Hepatocyte (in vitro differentiated cells): Measurements from ENCODE around the gene CCDC148. TPM values are rescaled to one million over a fixed set of nuclear protein-coding genes. Genes with fewer than 3 reads are reported as not detected.
A peak's percentile ranks its signal among the peaks of the same experiment; 100 is the strongest.

Experiments
- DNase-seq: peaks from one replicate; pipeline ENCODE4 v3.0.0-alpha.2; 2016; ENCODE audit warnings: low spot score
- H2AFZ ChIP-seq: fragments of 200-600 bp; sonication (generic); 2 replicates; pipeline ENCODE4 v1.6.0; 2016; ENCODE audit warnings: antibody characterized with exemption, mild to moderate bottlenecking
- H3K27ac ChIP-seq: fragments of 200-600 bp; sonication (generic); 2 replicates; pipeline ENCODE4 v1.5.1; 2016; ENCODE audit warnings: mild to moderate bottlenecking
- H3K27me3 ChIP-seq: fragments of 200-600 bp; sonication (generic); 2 replicates; pipeline ENCODE4 v1.6.1; 2016
- H3K36me3 ChIP-seq: fragments of 200-600 bp; sonication (generic); replicated peaks from 2 replicates; pipeline ENCODE4 v1.5.1; 2016; ENCODE audit warnings: low read depth; ENCODE audit not compliant: insufficient read depth
- H3K4me1 ChIP-seq: fragments of 200-600 bp; sonication (generic); 2 replicates; pipeline ENCODE4 v1.5.1; 2016; ENCODE audit warnings: mild to moderate bottlenecking, moderate library complexity; ENCODE audit not compliant: insufficient read depth
- H3K4me2 ChIP-seq: fragments of 200-600 bp; sonication (generic); 2 replicates; pipeline ENCODE4 v1.6.0; 2016
- H3K4me3 ChIP-seq: fragments of 200-600 bp; sonication (generic); 2 replicates; pipeline ENCODE4 v1.5.1; 2016; ENCODE audit warnings: mild to moderate bottlenecking
- H3K79me2 ChIP-seq: fragments of 200-600 bp; sonication (generic); 2 replicates; pipeline ENCODE4 v1.6.0; 2017; ENCODE audit warnings: mild to moderate bottlenecking
- H3K9me2 ChIP-seq: fragments of 200-600 bp; sonication (generic); replicated peaks from 2 replicates; pipeline ENCODE4 v1.6.0; 2017; ENCODE audit warnings: mild to moderate bottlenecking; ENCODE audit not compliant: insufficient read depth
- H3K9me3 ChIP-seq: fragments of 200-600 bp; sonication (generic); 2 replicates; pipeline ENCODE4 v1.5.1; 2016; ENCODE audit warnings: low read depth, mild to moderate bottlenecking
- H4K20me1 ChIP-seq: fragments of 200-600 bp; sonication (generic); 2 replicates; pipeline ENCODE4 v1.6.0; 2016; ENCODE audit warnings: mild to moderate bottlenecking; ENCODE audit not compliant: insufficient read depth, poor library complexity, severe bottlenecking
- EZH2 ChIP-seq: fragments of 200-600 bp; sonication (generic); IDR thresholded peaks from 2 replicates; pipeline ENCODE4 v1.6.1; 2016; ENCODE audit warnings: antibody characterized with exemption, mild to moderate bottlenecking, borderline replicate concordance
- EZH2phosphoT487 ChIP-seq: fragments of 200-600 bp; sonication (generic); IDR thresholded peaks from one replicate; pipeline ENCODE4 v1.6.1; 2018; ENCODE audit warnings: antibody characterized with exemption, mild to moderate bottlenecking, low read depth, moderate library complexity; ENCODE audit not compliant: unreplicated experiment, severe bottlenecking
- WGBS: methylation state at CpG from one replicate; pipeline ENCODE4 v1.1.6; 2016; ENCODE audit warnings: low lambda C conversion rate; ENCODE audit errors: missing lambda C conversion rate; 5-methylcytosine and 5-hydroxymethylcytosine counted together
- polyA plus RNA-seq: library from polyadenylated mRNA; unstranded; fragments of >200 nt; fragmentation: Nextera tagmentation; extraction: Ambion mirVana; gene quantifications from 2 replicates; pipeline ENCODE4 v1.2.1, GENCODE V29; 2016
- total RNA-seq: library from RNA; depleted of rRNA; stranded (reverse); fragments of >200 nt; gene quantifications from 2 replicates; pipeline ENCODE4 v1.2.3, GENCODE V29; 2014
- TF ChIP-seq, protein P1 (sequence below): fragments of 200-600 bp; sonication (generic); IDR thresholded peaks from 2 replicates; pipeline ENCODE4 v1.5.1; 2016; ENCODE audit warnings: antibody characterized with exemption, mild to moderate bottlenecking; ENCODE audit not compliant: poor library complexity

Gene CCDC148
- total and polyA plus RNA-seq, 2 experiments from 2014 or later: 0.62 to 2.2 TPM

GRCh38 chr2:158498043-158498748 is 41.6 kb upstream of the CCDC148 start:
- H3K4me2 ChIP-seq: no peak overlapping the region
- TF ChIP-seq EZH2 (no peak), EZH2phosphoT487 (no peak)
- TF ChIP-seq, protein P1, sequence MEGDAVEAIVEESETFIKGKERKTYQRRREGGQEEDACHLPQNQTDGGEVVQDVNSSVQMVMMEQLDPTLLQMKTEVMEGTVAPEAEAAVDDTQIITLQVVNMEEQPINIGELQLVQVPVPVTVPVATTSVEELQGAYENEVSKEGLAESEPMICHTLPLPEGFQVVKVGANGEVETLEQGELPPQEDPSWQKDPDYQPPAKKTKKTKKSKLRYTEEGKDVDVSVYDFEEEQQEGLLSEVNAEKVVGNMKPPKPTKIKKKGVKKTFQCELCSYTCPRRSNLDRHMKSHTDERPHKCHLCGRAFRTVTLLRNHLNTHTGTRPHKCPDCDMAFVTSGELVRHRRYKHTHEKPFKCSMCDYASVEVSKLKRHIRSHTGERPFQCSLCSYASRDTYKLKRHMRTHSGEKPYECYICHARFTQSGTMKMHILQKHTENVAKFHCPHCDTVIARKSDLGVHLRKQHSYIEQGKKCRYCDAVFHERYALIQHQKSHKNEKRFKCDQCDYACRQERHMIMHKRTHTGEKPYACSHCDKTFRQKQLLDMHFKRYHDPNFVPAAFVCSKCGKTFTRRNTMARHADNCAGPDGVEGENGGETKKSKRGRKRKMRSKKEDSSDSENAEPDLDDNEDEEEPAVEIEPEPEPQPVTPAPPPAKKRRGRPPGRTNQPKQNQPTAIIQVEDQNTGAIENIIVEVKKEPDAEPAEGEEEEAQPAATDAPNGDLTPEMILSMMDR: no peak
- no peaks in the 10 kb centered on the region for H3K9me3 ChIP-seq
- peaks cover 68% of the 10 kb centered on the region for H3K79me2 ChIP-seq
- no peaks in the 10 kb centered on the region for H4K20me1 ChIP-seq
- no peaks in the 10 kb centered on the region for H3K36me3 ChIP-seq
- H3K27me3 ChIP-seq: no peaks in the 10 kb centered on the region
- H3K4me1 ChIP-seq: peaks cover 9% of the 10 kb centered on the region
- H3K4me3 ChIP-seq: no peak overlapping the region
- no peaks in the 10 kb centered on the region for H3K9me2 ChIP-seq
- no peak overlapping the region for H2AFZ ChIP-seq
- no peak for DNase-seq
- H3K27ac ChIP-seq: no peak overlapping the region

DNA sequence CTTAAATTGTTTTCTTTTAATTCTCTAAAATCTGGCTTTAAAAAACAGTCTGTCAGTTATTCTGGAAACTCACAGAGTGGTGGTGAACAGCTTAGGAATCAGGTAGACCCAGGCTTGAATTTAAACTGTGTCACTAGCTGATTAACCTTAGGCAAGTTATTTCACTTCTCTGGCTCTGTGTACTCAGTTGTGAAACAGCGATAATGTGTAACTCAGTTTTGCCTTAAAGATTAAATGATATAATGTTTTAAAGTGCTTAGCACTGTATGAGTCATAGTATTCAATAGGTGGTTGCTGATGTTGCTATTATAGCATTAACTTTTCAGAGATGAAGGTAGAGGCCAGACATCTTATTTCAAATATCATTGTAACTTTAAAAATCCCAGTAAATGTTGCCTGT is 40.9 kb upstream of the CCDC148 start:
- TF ChIP-seq EZH2 (no peak), EZH2phosphoT487 (no peak)
- TF ChIP-seq, protein P1: no peak
- Histone ChIP-seq H3K4me3 (no peak overlapping the region), H3K79me2 (peaks cover 73% of the 10 kb centered on the region), H3K36me3 (no peaks in the 10 kb centered on the region), H3K27me3 (no peaks in the 10 kb centered on the region), H4K20me1 (no peaks in the 10 kb centered on the region), H3K9me2 (no peaks in the 10 kb centered on the region), H3K9me3 (no peaks in the 10 kb centered on the region), H3K4me2 (peak overlapping the region; percentile 8), H3K27ac (peak overlapping the region; percentile 4), H3K4me1 (peaks cover 2% of the 10 kb centered on the region), H2AFZ (no peak overlapping the region)
- no peak for DNase-seq
- 61% methylated on average over 1 of the region's 1 CpG for WGBS

GRCh38 chr2:158496986-158497385 is 40.4 kb upstream of the CCDC148 start:
- H3K9me3 ChIP-seq: no peaks in the 10 kb centered on the region
- H4K20me1 ChIP-seq: no peaks in the 10 kb centered on the region
- H3K4me2 ChIP-seq: peak overlapping the region; percentile 8
- no peak for TF ChIP-seq EZH2phosphoT487
- H3K79me2 ChIP-seq: peaks cover 73% of the 10 kb centered on the region
- peak overlapping the region; percentile 4 for H3K27ac ChIP-seq
- no peaks in the 10 kb centered on the region for H3K27me3 ChIP-seq
- H2AFZ ChIP-seq: no peak overlapping the region
- H3K9me2 ChIP-seq: no peaks in the 10 kb centered on the region
- no peak for DNase-seq
- no peak overlapping the region for H3K4me3 ChIP-seq
- H3K4me1 ChIP-seq: no peaks in the 10 kb centered on the region
- no peaks in the 10 kb centered on the region for H3K36me3 ChIP-seq
- WGBS: 76% methylated on average over 3 of the region's 3 CpGs

DNA sequence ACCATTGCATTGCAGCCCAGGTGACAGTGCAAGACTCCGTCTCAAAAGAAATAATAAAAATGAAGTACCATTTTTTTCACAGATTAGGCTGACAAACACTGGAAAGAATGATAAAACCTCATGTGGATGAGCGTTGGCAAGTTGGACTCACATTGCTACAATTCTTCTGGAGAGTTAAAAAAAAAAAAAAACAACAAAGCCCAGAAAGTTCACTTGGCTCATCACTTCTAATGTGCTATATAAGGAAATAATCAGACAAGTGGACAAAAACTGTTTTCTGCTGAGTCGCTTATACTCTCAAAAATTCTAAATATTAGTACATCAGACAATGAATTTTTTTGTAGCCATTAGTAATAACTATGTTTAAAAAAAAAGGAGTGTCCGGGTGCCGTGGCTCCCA is 38.6 kb upstream of the CCDC148 start:
- no peaks in the 10 kb centered on the region for H3K9me2 ChIP-seq
- no peak overlapping the region for H3K4me2 ChIP-seq
- no peak overlapping the region for H2AFZ ChIP-seq
- H4K20me1 ChIP-seq: peaks cover 3% of the 10 kb centered on the region
- 99% methylated on average over 5 of the region's 5 CpGs for WGBS
- H3K36me3 ChIP-seq: no peaks in the 10 kb centered on the region
- H3K79me2 ChIP-seq: peaks cover 75% of the 10 kb centered on the region
- H3K4me3 ChIP-seq: no peak overlapping the region
- H3K4me1 ChIP-seq: no peaks in the 10 kb centered on the region
- H3K27me3 ChIP-seq: no peaks in the 10 kb centered on the region
- DNase-seq: no peak
- H3K27ac ChIP-seq: no peak overlapping the region
- TF ChIP-seq, protein P1: no peak
- TF ChIP-seq EZH2phosphoT487 (no peak), EZH2 (no peak)
- no peaks in the 10 kb centered on the region for H3K9me3 ChIP-seq
